ENCODE measurements around the gene MYBPC2. TPM values are rescaled to one million over a fixed set of nuclear protein-coding genes. Genes with fewer than 3 reads are reported as not detected.

Gene MYBPC2
- total RNA-seq, 1 experiment from 2014 or later: 0.18 TPM

GRCh38 chr19:50406829-50407228 lies 25.9 kb upstream of the MYBPC2 start:
- no peaks in the 10 kb centered on the region for H3K27me3 ChIP-seq (ENCODE audit: control insufficient read depth, insufficient read depth, low read length)
- DNase-seq (ENCODE audit: low read depth, low spot score) (no peak), ATAC-seq (no peak)
- ChIA-PET POLR2A (no interaction called here), CTCF (interaction anchor here (0.7 kb wide), 1 partner anchor 72 kb away, joined by 10 read pairs; no protein-coding TSS in a partner anchor)
- H3K9me3 ChIP-seq (ENCODE audit: control insufficient read depth, insufficient read depth, low read depth, low read length): no peaks in the 10 kb centered on the region
- intact Hi-C loops (cut with micrococcal nuclease; ENCODE audit: unreplicated experiment) (no loop called here), in situ Hi-C loops (cut with HindIII; ENCODE audit: low pct_unique_long_range_greater_than_20kb, low sequenced_read_pairs) (no loop called here)
- no peak for TF ChIP-seq SIN3A (IDR thresholded peaks at IDR 0.05; ENCODE audit: borderline replicate concordance, insufficient read depth, low read depth, low read length)
- no peak for TF ChIP-seq POLR2AphosphoS5 (IDR thresholded peaks at IDR 0.05; ENCODE audit: low read depth, low read length)
- no peak for TF ChIP-seq REST (IDR thresholded peaks at IDR 0.05; ENCODE audit: insufficient read depth in 1 of 2, low read depth in 2 of 2, low read length in 1 of 2)
- TF ChIP-seq TCF7L2 (IDR thresholded peaks at IDR 0.05; ENCODE audit: low read depth, low read length): no peak
- TF ChIP-seq CTCF (IDR thresholded peaks at IDR 0.05): no peak
- H3K4me1 ChIP-seq (ENCODE audit: control insufficient read depth, insufficient read depth, low read length): no peaks in the 10 kb centered on the region
- no peaks in the 10 kb centered on the region for H3K36me3 ChIP-seq (ENCODE audit: control insufficient read depth, insufficient read depth, low read length)
- H3K4me3 ChIP-seq (ENCODE audit: low read depth in 2 of 2, low read length in 2 of 2): no peak overlapping the region
- no peak overlapping the region for H3K27ac ChIP-seq (ENCODE audit: low read length)
- BruUV-seq (replicated peaks): no TSS peak

GRCh38 chr19:50409347-50409746 lies 23.3 kb upstream of the MYBPC2 start:
- no peaks in the 10 kb centered on the region for H3K27me3 ChIP-seq (ENCODE audit: control insufficient read depth, insufficient read depth, low read length)
- no peaks in the 10 kb centered on the region for H3K4me1 ChIP-seq (ENCODE audit: control insufficient read depth, insufficient read depth, low read length)
- no peak overlapping the region for H3K4me3 ChIP-seq (ENCODE audit: low read depth in 2 of 2, low read length in 2 of 2)
- intact Hi-C loops (cut with micrococcal nuclease; ENCODE audit: unreplicated experiment): no loop called here
- DNase-seq (ENCODE audit: low read depth, low spot score) (no peak), ATAC-seq (no peak)
- BruUV-seq (replicated peaks): no TSS peak
- CTCF ChIA-PET: no interaction called here
- no peaks in the 10 kb centered on the region for H3K9me3 ChIP-seq (ENCODE audit: control insufficient read depth, insufficient read depth, low read depth, low read length)
- no peak overlapping the region for H3K27ac ChIP-seq (ENCODE audit: low read length)
- no peaks in the 10 kb centered on the region for H3K36me3 ChIP-seq (ENCODE audit: control insufficient read depth, insufficient read depth, low read length)
- POLR2A ChIA-PET: no interaction called here
- in situ Hi-C loops (cut with HindIII; ENCODE audit: low pct_unique_long_range_greater_than_20kb, low sequenced_read_pairs): no loop called here
- TF ChIP-seq SIN3A (IDR thresholded peaks at IDR 0.05; ENCODE audit: borderline replicate concordance, insufficient read depth, low read depth, low read length): no peak

- ATAC-seq (no peak), DNase-seq (ENCODE audit: low read depth, low spot score) (no peak)
- TF ChIP-seq TCF7L2 (IDR thresholded peaks at IDR 0.05; ENCODE audit: low read depth, low read length) (no peak), POLR2AphosphoS5 (IDR thresholded peaks at IDR 0.05; ENCODE audit: low read depth, low read length) (no peak), REST (IDR thresholded peaks at IDR 0.05; ENCODE audit: insufficient read depth in 1 of 2, low read depth in 2 of 2, low read length in 1 of 2) (no peak), SIN3A (IDR thresholded peaks at IDR 0.05; ENCODE audit: borderline replicate concordance, insufficient read depth, low read depth, low read length) (no peak), CTCF (IDR thresholded peaks at IDR 0.05) (no peak)
- ChIA-PET CTCF (no interaction called here), POLR2A (no interaction called here)
- H3K9me3 ChIP-seq (ENCODE audit: control insufficient read depth, insufficient read depth, low read depth, low read length): no peaks in the 10 kb centered on the region
- H3K4me1 ChIP-seq (ENCODE audit: control insufficient read depth, insufficient read depth, low read length): no peaks in the 10 kb centered on the region
- in situ Hi-C loops (cut with HindIII; ENCODE audit: low pct_unique_long_range_greater_than_20kb, low sequenced_read_pairs) (no loop called here), intact Hi-C loops (cut with micrococcal nuclease; ENCODE audit: unreplicated experiment) (no loop called here)
- no TSS peak for BruUV-seq (replicated peaks)
- no peaks in the 10 kb centered on the region for H3K36me3 ChIP-seq (ENCODE audit: control insufficient read depth, insufficient read depth, low read length)
- H3K27me3 ChIP-seq (ENCODE audit: control insufficient read depth, insufficient read depth, low read length): no peaks in the 10 kb centered on the region
- no peak overlapping the region for H3K27ac ChIP-seq (ENCODE audit: low read length)
- H3K4me3 ChIP-seq (ENCODE audit: low read depth in 2 of 2, low read length in 2 of 2): no peak overlapping the region
These were observed 22.6 kb upstream of the MYBPC2 start for GRCh38 chr19:50410109-50410508.
